Mucosa of stomach (tissue), 1 donor: ENCODE results near the gene SH3RF3.

Experiments used
- H3K27me3 ChIP-seq: one replicate; pipeline ENCODE4 v1.7.0; 2013; ENCODE audit warnings: mild to moderate bottlenecking, low read length; ENCODE audit not compliant: control insufficient read depth, insufficient read depth
- H3K36me3 ChIP-seq: one replicate; pipeline ENCODE4 v1.7.0; 2013; ENCODE audit warnings: low read length; ENCODE audit not compliant: control insufficient read depth, insufficient read depth
- H3K4me1 ChIP-seq: one replicate; pipeline ENCODE4 v1.7.0; 2013; ENCODE audit warnings: mild to moderate bottlenecking, low read length; ENCODE audit not compliant: control insufficient read depth, insufficient read depth
- H3K4me3 ChIP-seq: one replicate; pipeline ENCODE4 v1.7.0; 2013; ENCODE audit warnings: low read length
- H3K9ac ChIP-seq: one replicate; pipeline ENCODE4 v1.7.0; 2013; ENCODE audit warnings: mild to moderate bottlenecking, low read length, moderate library complexity
- H3K9me3 ChIP-seq: one replicate; pipeline ENCODE4 v1.7.0; 2013; ENCODE audit warnings: mild to moderate bottlenecking, low read length, moderate library complexity; ENCODE audit not compliant: control insufficient read depth
- donor health status: Pancreatic carcinoma.

SH3RF3 gene

GRCh38 chr2:109193807-109194619 lies 65.0 kb downstream of the SH3RF3 start:
- Histone ChIP-seq H3K36me3 (no peaks in the 10 kb centered on the region), H3K4me1 (no peaks in the 10 kb centered on the region), H3K4me3 (no peak overlapping the region), H3K9ac (no peak overlapping the region), H3K27me3 (no peaks in the 10 kb centered on the region), H3K9me3 (no peaks in the 10 kb centered on the region)

DNA sequence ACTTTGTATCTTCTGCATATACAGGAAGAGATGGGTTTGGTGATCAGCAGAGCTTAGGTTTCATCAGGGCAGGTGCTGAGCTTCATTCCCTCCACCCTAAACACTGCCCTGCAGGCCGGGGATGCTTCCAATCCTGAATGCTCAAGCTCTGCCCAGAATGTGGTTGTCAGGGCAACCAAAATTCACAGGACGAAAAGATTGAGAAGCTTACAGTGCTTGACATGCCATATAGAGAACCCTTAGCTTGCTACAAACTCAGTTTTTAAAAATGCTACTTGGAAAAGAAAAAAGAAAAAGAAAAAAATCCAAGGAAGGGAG lies 65.6 kb downstream of the SH3RF3 start:
- H3K36me3 ChIP-seq: no peaks in the 10 kb centered on the region
- H3K4me3 ChIP-seq: no peak overlapping the region
- H3K9ac ChIP-seq: no peak overlapping the region
- no peaks in the 10 kb centered on the region for H3K27me3 ChIP-seq
- no peaks in the 10 kb centered on the region for H3K4me1 ChIP-seq
- no peaks in the 10 kb centered on the region for H3K9me3 ChIP-seq

DNA sequence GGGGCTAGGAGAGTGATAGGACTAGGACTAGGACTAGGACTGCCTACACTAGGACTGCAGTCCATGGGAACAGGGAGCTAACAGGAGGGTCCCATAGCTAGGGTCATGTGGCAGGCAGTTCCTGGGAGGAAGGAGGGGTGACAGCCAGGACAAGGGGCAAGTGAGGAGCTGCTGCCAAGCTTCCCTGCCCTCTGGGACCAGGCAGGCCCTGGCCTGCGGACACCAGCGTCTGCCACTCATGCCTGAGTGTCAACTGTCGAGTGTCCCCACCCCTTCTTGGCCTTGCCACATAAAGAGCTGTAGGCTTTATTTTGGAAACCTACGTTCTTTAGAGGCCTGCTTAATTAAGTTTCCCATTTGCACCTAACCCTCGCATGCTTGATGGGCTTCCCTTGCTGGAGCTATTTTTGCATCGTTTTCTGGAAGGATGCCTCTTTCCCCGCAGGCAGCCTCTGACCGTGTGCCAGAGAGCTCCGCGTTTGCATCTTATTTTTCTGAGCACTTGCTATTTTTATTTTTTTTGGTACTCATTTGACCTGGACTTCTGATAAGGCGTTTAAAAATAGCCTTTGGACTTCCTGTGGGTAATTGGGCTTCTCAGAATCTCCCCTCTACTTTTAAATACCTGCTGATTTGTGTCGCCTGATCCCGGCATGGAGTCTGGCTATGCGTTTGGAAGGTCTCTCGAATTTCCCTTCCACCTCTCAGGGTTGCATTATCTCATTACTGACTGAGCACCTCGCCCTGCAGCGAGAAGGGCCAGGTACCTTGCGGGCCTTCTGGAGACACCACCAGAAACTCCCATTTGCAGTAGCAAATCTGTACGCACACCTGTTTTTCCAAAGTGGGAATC lies 66.4 kb downstream of the SH3RF3 start:
- Histone ChIP-seq H3K9ac (no peak overlapping the region), H3K36me3 (no peaks in the 10 kb centered on the region)

DNA sequence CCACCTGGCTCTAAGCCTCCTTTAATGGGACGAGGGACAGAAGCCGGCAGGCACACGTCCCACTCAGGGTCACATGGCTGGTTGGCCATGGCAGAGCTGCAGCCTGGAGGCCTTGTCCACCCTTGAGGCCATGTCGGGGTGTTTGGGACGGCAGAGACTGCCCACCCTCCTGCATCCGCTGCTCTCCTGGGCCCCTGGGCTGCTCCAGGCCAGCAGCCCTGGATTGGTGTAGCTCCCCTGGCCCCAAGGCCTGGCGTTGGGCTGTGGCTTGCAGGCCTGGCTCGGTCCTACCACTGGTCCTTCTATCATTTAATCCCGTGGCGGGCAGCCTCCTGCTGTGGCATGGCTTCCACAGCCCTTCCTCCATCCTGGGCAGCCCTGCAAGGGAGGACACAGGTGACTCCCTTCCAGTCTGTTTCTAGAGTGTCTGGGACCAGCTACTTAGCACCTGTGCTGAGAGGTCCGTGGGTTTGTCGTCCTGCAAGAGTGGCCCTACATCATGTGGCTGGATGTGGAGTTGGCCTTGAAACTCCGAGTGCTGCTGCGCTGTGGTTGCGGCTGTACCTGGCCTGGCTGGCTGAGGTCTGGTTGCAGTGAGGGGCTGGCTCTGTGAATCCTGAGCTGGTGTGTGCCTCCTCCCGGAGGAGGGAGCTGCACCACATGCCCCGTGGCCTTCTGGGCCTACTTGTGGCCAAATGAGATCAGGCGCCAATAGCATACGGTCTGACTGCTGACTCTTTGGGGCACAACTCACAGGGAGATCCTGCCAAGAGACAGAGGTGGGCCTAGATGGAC lies 67.3 kb downstream of the SH3RF3 start:
- H3K4me3 ChIP-seq: no peak overlapping the region
- H3K9ac ChIP-seq: no peak overlapping the region
- H3K36me3 ChIP-seq: no peaks in the 10 kb centered on the region
- H3K9me3 ChIP-seq: no peaks in the 10 kb centered on the region
- H3K27me3 ChIP-seq: no peaks in the 10 kb centered on the region
- no peaks in the 10 kb centered on the region for H3K4me1 ChIP-seq

More for the DNA sequence above, 66.4 kb downstream of the SH3RF3 start:
- H3K27me3 ChIP-seq: no peaks in the 10 kb centered on the region
- H3K4me3 ChIP-seq: no peak overlapping the region
- H3K9me3 ChIP-seq: no peaks in the 10 kb centered on the region
- no peaks in the 10 kb centered on the region for H3K4me1 ChIP-seq

GRCh38 chr2:109197491-109198418 lies 68.8 kb downstream of the SH3RF3 start:
- Histone ChIP-seq H3K9me3 (no peaks in the 10 kb centered on the region), H3K9ac (no peak overlapping the region), H3K27me3 (no peaks in the 10 kb centered on the region), H3K4me1 (no peaks in the 10 kb centered on the region), H3K4me3 (no peak overlapping the region), H3K36me3 (no peaks in the 10 kb centered on the region)

GRCh38 chr2:109199790-109200189 lies 70.8 kb downstream of the SH3RF3 start:
- H3K27me3 ChIP-seq: no peaks in the 10 kb centered on the region
- H3K9ac ChIP-seq: no peak overlapping the region
- H3K4me1 ChIP-seq: no peaks in the 10 kb centered on the region
- H3K36me3 ChIP-seq: no peaks in the 10 kb centered on the region
- H3K4me3 ChIP-seq: no peak overlapping the region
- no peaks in the 10 kb centered on the region for H3K9me3 ChIP-seq

DNA sequence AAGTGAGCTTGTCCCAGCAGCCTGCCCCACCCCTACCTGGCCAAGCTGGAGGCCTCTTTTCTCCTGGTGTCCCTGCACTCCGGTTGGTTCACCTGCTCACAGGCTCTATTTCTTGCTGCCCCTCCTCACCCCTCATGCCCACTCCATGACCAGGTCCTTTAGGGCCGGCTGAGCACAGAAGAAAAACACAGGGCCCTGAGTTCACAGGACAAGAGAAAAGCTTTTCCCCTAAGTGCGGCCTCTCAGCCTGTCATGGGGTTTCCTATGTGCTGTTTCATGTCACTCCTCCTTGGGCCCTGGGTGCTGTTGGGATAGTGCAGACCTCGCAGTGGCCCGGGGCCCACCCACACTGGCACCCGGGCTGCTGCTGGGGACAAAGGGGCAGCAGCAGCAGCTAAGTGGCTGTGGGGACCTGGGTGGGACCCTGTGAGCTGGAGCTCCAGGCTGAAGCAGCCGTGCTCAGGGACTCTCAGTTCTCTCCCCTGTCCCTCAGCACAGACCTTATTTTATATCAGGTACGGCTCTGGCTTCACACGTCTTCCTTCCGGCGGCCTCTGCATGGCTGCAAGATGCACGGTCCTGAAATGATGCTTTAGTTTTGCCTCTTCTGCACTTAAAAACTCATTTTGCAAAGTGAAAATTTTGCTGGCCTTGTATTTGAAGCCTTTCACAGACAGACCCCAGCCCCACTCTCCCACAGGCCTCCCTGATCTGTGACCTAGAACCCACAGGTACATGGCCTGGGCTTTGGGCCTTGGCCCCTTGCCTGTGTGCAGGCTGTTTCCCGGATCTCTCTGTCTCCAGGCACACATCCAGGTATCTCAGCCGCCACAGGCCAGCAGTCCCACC lies 71.8 kb downstream of the SH3RF3 start:
- Histone ChIP-seq H3K9ac (no peak overlapping the region), H3K4me3 (no peak overlapping the region), H3K27me3 (no peaks in the 10 kb centered on the region), H3K9me3 (no peaks in the 10 kb centered on the region), H3K4me1 (no peaks in the 10 kb centered on the region), H3K36me3 (no peaks in the 10 kb centered on the region)

DNA sequence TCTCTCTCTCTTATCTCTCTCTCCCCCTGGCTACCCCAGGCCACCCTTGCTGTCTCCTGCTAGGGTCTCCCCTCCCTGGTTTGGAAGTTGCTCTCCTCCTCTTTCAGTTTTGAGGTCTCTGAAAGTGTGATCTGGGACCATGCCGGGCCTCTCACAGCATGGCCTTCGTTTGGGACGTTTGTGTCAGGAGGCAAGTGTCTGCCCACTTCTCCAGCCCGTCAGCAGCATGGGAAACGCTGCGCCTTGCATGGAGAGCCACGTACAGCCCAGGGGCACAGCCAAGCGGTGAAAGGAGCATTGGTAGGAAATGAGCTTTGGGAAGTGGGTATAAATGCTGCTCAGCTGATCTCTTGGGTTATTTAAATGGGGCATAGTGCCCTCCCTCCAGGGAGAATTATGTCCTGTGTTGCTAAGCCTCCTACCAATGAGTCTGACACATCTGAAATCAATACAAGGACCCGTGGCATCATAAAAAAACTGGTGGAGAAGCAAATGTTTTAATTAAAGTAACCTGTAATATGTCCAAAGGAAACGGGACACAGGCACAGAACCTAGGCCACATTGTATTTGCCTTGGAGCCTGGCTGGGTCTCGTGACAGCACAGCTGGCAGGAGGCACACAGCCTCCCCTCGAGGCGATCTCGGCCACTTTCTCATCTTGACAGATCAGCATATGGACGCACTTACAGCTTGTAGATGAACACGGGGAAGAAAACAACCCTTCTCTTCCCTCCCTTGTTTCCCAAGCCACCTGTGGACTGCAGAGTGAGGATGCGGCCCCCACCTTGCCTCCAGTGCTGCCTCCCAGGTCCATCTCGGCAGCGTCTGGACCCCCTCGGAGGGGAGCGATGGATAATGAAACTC lies 72.7 kb downstream of the SH3RF3 start:
- Histone ChIP-seq H3K27me3 (no peaks in the 10 kb centered on the region), H3K4me3 (no peak overlapping the region)

GRCh38 chr2:109202486-109202885 lies 73.5 kb downstream of the SH3RF3 start:
- Histone ChIP-seq H3K9ac (no peak overlapping the region), H3K27me3 (no peaks in the 10 kb centered on the region), H3K36me3 (no peaks in the 10 kb centered on the region), H3K4me1 (no peaks in the 10 kb centered on the region), H3K9me3 (no peaks in the 10 kb centered on the region), H3K4me3 (no peak overlapping the region)

More for the DNA sequence above, 72.7 kb downstream of the SH3RF3 start:
- Histone ChIP-seq H3K36me3 (no peaks in the 10 kb centered on the region), H3K9me3 (no peaks in the 10 kb centered on the region), H3K9ac (no peak overlapping the region), H3K4me1 (no peaks in the 10 kb centered on the region)
